ENCODE measurements around the gene BICD1.

BICD1 gene

DNA sequence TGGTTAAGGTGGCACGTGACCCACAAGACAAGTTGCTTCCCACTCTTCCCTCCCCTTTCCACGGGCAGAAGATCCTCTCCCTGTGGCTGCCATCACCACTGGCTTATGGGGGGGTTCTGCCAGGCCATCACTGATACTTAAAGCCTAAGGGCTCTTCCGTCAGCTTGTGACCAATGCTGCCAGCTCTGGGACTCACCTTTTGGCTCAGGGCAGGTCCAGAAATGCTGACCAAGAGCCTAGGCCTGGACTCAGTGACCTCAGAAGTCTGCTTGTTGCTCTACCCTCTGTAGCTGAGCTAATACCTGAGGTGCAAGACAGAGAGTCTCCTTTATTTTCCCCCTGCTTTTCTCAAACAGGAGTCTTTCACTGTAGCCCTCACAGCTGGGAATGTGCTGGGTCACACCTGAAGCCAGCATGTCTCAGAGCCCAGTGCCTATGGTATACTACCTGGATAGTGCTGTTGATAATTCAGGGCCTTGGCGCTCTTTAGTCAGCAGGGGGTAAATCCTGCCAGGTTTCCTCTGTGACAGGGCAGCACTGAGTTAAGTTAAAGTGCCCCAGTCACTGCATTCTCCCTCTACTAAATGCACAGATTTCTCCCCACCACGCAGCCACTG lies 312.4 kb downstream of the BICD1 start:
- DNase-seq, result no peak

- DNase-seq, result no peak
Observed at GRCh38 chr12:32419520-32419960, 312.9 kb downstream of the BICD1 start.

DNA sequence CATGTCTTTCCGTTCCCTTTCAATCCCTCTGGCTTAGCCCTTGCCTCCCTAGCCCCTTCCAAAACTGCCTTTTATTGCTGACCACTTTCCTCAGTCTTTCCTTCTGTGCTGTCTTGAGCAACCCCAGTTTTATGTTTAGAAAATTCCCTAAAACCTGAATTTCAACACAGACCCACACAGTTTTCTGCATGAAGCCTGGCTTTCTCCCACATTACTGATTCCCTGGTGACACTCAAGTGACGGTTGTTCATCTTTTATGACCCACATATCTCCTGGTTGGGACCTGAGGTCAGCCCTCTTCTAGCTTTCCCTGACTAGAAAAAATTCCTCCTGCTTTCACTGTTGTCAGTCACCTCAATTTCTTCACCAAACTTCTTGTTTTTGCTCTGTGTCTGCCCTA lies 313.7 kb downstream of the BICD1 start:
- DNase-seq, result no peak

DNA sequence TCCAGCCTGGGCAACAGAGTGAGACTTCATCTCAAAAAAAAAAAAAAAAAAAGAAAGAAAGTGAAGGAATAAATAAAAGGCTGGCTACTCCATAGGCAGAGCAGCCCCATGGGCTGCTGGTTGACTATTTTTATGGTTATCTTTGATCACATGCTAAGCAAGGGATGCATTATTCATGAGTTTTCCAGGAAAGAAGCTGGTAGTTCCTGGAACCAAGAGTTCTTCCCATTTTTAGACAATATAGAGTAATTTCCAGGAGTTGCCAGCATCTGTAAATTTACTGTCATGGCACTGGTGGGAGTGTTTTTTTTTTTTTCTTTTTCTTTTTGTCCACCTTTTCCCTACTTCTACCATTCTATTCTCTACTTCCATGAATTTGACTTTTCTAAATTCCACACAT lies 316.9 kb downstream of the BICD1 start:
- DNase-seq, result no peak

DNA sequence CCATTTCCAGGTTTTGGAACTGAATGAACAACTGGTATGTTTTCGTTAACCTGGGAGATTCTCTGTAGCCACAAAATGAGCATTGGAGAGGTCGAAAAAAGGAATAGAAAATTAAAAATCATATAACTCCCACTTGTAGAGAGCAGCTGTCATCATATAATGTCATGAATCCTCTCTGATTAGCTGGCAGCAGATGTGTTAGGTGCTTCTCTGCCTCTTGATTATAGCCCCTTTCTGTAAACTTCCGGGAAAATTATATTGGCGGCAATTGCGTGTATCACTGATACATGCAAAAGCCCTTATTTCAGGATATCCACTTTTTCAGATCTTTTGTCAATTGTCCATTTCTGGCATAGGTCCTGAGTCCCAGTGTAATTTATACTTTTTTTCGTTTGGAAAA lies 324.4 kb downstream of the BICD1 start:
- DNase-seq, result no peak

All from NCI-H1930 (cell line).